T47D (cell line): ENCODE data around the gene PPM1B.
"Not testable (repeated sequence)": the region's sequence is repeated elsewhere in the genome, so short reads cannot be mapped to it uniquely, and the experiment has no call there.

ENCODE experiments used
- DNase-seq, 2 experiments: peaks; one replicate each; pipeline versions ENCODE4 v3.0.0 to v3.0.0-alpha.2; 2011 to 2012; ENCODE audit warnings: low read depth in 1 of 2, low spot score in 1 of 2
- JUND ChIP-seq: IDR thresholded peaks from 2 replicates; pipeline ENCODE4 v1.6.1; 2012; ENCODE audit warnings: low read depth
- in situ Hi-C: cut with HindIII; loops from 2 replicates; pipeline ENCODE4 v1.10.0; 2016; ENCODE audit warnings: low sequenced_read_pairs, low pct_unique_long_range_greater_than_20kb

PPM1B gene

GRCh38 chr2:44190526-44190925 is 21.9 kb downstream of the PPM1B start:
- TF ChIP-seq JUND = no peak
- DNase-seq = no peak
- in situ Hi-C loops = no loop called here

- in situ Hi-C loops = no loop called here
- DNase-seq = no peak
Observed at GRCh38 chr2:44191739-44192138, 23.1 kb downstream of the PPM1B start.

GRCh38 chr2:44192646-44193045 is 24.0 kb downstream of the PPM1B start:
- in situ Hi-C loops = no loop called here
- no peak for DNase-seq
- no peak for TF ChIP-seq JUND

More at GRCh38 chr2:44191739-44192138, 23.1 kb downstream of the PPM1B start:
- TF ChIP-seq JUND = no peak

GRCh38 chr2:44195714-44196113 is 27.0 kb downstream of the PPM1B start:
- no peak for DNase-seq
- in situ Hi-C loops = no loop called here
- no peak for TF ChIP-seq JUND

GRCh38 chr2:44197816-44198215 is 29.1 kb downstream of the PPM1B start:
- TF ChIP-seq JUND = no peak
- in situ Hi-C loops = no loop called here
- no peak for DNase-seq

- in situ Hi-C loops = no loop called here
- no peak for DNase-seq
- no peak for TF ChIP-seq JUND
Observed at GRCh38 chr2:44200011-44200410, 31.3 kb downstream of the PPM1B start.

GRCh38 chr2:44200759-44201158 is 32.1 kb downstream of the PPM1B start:
- in situ Hi-C loops = no loop called here
- TF ChIP-seq JUND = no peak
- DNase-seq = no peak

GRCh38 chr2:44201648-44202165 is 33.0 kb downstream of the PPM1B start:
- in situ Hi-C loops = no loop called here
- TF ChIP-seq JUND = no peak

GRCh38 chr2:44203542-44203941 is 34.9 kb downstream of the PPM1B start:
- in situ Hi-C loops = no loop called here
- TF ChIP-seq JUND = no peak
- DNase-seq = no peak

More at GRCh38 chr2:44201648-44202165, 33.0 kb downstream of the PPM1B start:
- DNase-seq = no peak

GRCh38 chr2:44205169-44205568 is 36.5 kb downstream of the PPM1B start:
- no peak for TF ChIP-seq JUND
- DNase-seq = no peak
- in situ Hi-C loops = no loop called here

GRCh38 chr2:44207102-44207501 is 38.4 kb downstream of the PPM1B start:
- in situ Hi-C loops = no loop called here
- no peak for DNase-seq
- TF ChIP-seq JUND = no peak

- in situ Hi-C loops, DNase-seq: not testable (repeated sequence)
Observed at GRCh38 chr2:44207648-44208047, 39.0 kb downstream of the PPM1B start.

GRCh38 chr2:44210362-44210761 is 41.7 kb downstream of the PPM1B start:
- no peak for DNase-seq
- in situ Hi-C loops = no loop called here
- no peak for TF ChIP-seq JUND

- TF ChIP-seq JUND = no peak
- DNase-seq = no peak
- in situ Hi-C loops = no loop called here
Observed at GRCh38 chr2:44211183-44211582, 42.5 kb downstream of the PPM1B start.
